HG02870 (cell line): Measurements from ENCODE around the gene WDPCP.
"Not testable (repeated sequence)": the region's sequence is repeated elsewhere in the genome, so short reads cannot be mapped to it uniquely, and the experiment has no call there.

Source experiments
- ATAC-seq: cut with Tn5 transposase; IDR thresholded peaks from one replicate; pipeline ENCODE4 v1.9.1; 2021; ENCODE audit warnings: mild to moderate bottlenecking, moderate library complexity; ENCODE audit not compliant: unreplicated experiment

Gene WDPCP

DNA sequence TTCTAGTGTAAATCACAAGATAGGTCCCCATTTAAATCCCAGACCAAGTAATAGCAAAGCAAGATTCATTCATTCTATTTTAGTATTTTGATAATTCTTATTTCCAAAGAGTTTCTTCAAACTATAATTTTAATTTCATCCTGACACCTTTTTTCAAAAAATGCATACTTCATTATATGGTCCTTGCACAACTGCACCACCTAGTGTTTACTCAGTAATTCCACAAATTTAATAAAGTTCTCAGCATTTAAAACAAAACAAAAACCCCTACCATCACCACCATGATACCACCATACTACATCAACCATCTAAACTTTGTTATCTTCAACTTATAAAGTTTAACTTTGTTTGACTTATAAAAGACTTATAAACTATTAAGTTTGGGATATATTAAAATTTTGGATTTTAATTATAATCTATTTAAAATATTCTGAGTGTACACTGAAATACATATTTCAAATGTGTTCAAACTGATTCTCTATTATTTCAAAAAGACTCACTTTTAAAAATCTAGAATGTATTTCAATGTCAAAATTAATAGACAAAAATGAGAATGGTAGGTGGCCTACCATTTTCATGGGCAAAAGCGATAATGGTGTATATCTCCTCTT lies 44.2 kb downstream of the WDPCP start:
- no peak for ATAC-seq

DNA sequence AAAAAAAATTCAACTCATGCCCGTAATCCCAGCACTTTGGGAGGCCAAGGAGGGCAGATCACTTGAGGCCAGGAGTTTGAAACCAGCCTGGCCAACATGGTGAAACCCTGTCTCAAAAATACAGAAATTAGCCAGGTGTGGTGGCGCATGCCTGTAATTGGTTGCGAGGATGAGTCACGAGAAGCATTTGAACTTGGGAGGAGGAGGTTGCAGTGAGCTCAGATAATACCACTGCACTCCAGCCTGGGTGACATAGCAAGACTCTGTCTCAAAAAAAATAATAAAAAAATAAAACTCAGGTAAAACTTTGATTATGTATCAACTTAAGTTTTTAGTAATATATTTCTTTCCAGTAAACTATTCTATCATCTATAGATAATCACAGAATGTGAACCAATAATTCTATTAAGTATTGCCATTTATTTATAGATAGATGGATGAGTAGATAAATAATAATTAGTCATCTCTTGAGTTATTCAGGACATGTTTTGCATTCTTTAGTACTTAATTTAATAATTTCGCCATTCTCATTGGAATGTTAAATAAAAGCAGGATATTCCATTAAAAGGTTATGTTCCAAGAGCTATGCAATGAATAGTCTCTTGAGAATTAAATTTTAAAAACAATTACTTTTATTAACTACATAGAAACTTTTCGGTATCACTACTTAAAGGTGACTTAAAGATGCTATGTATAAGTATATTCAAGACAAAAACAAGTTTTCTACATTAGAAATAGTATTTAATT lies 48.7 kb downstream of the WDPCP start:
- no peak for ATAC-seq

DNA sequence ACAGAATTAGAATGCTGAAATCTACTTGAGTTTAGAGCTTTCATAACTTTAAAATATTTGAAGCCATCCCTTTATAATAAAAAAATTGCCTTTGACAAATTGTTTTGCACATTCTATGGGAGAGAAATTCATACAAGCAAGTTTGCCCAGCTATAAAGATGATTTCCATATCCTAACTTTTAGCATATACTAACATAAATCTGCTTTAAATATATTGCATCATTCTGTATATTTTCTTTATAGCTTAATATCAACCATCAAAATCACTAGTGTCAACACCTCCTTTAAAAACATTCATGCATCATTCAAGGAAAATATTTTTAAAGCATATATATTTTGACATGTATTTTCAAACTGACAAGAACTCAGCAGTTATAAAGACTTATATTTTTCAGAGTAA lies 49.9 kb downstream of the WDPCP start:
- ATAC-seq: no peak

DNA sequence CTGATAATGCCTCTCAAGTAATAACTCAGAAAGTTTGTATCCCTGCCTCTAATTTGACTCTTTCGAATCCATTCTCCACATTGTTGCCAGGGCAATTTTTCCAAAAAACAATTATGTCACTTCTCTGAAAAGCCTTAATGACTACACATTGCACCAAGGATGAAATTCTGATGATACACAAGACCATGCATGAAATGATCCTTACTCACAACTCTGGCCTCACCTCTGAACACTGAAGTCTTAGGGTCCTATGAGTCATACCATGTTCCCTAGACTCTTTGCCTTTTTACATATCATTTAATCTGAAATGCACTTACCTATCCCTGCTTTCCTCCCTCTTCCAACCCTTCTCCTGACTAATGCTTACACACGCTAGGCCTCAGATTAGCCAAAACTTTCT lies 51.0 kb downstream of the WDPCP start:
- ATAC-seq: no peak

DNA sequence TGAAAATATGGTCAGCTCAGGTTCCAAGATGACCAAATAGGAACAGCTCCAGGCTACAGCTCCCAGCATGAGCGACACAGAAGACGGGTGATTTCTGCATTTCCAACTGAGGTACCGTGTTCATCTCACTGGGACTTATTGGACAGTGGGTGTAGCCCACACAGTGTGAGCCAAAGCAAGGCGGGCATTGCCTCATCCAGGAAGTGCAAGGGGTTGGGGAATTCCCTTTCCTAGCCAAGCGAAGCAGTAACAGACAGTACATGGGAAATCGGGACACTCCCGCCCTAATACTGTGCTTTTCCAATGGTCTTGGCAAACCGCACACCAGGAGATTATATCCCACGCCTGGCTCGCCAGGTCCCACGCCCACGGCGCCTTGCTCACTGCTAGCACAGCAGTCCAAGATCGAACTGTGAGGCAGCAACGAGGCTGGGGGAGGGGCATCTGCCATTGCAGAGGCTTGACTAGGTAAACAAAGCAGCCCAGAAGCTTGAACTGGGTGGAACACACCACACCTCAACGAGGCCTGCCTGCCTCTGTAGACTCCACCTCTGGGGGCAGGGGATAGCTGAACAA lies 57.5 kb downstream of the WDPCP start:
- no peak for ATAC-seq

DNA sequence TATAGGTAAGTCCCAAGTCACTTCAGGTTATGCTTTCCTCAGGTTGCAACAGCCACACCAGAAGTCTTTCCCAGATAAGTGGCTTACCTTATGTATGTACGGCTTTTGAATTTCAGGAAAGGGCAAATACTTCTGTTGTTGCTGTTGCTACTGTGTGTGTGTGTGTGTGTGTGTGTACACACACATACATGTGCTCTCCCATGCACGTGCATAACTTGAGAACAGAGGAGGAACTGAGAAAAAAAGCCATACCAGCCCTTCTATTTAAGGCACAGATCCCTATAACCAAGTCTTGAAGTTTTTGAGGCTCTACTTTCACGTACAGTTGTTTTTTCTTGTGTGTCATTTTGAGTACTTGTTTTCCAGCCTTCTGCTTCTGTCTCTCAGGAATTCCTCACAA lies 62.4 kb downstream of the WDPCP start:
- ATAC-seq: no peak

DNA sequence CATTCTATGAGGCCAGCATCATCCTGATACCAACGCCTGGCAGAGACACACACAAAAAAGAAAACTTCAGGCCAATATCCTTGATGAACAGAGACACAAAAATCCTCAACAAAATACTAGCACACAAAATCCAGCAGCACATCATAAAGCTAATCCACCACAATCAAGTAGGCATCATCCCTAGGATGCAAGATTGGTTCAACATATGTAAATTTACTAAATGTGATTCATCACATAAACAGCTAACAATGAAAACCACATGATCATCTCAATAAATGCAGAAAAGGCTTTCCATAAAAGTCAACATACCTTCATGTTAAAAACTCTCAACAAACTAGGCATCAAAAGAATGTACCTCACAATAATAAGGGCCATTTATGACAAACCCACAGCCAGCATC lies 65.3 kb downstream of the WDPCP start:
- no peak for ATAC-seq

DNA sequence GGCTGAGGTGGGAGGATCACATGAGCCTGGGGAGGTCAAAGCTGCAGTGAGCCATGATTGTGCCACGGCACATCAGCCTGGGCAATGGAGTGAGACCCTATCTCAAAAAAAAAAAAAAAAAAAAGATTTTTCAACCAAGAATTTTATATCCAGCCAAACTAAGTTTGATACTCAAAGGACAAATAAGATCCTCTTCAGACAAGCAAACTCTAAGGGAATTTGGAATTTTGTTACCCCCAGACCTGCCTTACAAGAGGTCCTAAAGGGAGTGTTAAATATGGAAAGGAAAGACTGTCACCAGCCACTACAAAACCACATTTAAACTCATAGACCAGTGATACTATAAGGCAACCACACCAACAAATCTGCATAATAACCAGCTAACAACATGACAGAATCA lies 67.5 kb downstream of the WDPCP start:
- no peak for ATAC-seq

DNA sequence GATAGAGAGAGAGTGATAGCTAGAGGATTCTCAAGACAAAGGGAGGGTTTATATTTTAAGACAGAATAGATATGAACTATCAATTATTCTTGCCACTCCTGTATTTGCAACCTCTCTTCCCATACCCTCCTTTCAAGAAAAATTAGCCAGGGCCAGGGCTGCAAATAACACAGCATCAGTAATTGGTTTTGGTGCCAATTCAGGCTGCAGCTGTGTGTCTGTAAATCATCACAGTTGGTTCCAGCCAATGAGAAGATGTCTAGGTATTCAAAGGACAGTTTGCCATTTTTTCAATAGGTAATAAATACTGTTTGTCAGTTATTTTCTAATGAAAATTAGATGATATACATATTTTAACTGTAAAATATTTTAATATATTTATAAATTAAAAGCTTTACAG lies 73.5 kb downstream of the WDPCP start:
- ATAC-seq: no peak

DNA sequence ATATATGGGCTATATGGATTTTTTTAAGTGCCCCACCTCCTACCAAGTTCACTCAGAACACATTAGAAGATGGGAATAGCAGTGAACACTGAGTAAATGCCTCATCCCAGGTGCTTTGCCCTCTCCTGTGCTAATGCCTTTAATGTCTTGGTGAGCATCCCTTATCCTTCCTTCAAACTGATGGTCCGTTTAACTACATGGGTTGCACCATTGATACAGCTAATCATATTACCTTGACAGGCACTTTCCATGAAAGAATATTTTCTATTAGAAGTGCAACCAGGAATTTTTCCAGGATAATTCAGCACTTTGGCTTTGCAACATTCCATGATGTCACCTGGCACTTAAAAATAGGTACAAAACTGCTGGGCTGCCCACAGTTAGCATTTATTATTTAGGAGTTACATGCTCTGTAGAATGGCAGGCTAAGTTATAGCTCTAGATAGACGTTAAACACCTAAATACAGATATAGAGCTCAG lies 74.0 kb downstream of the WDPCP start:
- ATAC-seq: no peak

DNA sequence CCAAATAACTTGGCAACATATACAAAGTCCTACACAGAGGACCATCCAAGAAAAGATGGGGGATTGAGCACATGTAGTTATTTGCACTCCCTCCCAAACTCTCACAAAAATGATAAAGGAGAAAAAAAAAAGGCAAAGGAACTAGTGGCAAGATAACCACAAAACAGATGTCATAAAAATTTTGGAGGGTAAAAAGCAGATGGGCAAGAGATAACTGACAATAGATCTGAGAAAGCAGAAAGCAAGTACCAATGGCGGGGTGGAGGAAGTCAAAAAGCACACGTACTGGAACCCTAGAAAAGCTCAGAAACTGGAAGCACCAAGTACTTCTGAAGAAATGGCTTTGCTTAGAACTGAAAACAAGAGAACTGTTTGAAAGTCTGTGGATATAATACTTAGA lies 82.0 kb downstream of the WDPCP start:
- ATAC-seq: no peak

DNA sequence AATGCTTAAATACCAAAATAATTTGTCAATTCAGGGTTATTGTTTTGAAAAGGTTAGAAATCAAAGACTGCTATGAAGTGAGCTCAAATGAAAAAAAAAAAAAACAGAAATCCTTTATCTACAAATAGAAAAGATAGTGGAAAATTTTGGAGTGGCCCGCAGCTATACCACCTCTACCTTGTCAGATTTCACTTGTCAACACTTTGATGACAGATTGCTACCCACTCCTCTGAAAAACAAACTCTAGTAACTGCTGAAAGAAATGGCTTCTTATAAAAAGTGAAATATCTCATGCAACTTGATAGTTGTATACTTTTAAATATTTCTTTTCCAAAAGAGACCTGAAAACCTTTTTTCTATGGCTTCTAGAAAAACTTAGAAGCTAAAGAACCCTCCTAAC lies 84.5 kb downstream of the WDPCP start:
- no peak for ATAC-seq

DNA sequence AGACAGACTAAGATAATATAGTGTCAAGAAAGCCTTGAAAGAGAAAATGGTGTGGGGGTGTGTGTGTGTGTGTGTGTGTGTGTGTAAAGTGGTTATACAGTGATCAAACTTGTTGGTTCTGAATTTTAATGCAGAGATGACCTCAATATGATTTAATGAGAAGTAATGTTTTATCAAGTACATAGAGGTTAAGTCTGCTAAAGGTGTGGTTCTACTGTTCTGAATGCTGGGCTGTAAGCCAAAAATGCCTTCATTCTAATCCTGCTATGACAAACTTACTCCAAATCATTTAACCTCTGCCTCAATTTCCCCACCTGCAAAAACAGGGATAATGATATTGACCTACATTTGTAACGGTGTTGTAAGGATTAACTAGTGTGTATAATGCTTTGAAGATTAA lies 87.9 kb downstream of the WDPCP start:
- no peak for ATAC-seq

DNA sequence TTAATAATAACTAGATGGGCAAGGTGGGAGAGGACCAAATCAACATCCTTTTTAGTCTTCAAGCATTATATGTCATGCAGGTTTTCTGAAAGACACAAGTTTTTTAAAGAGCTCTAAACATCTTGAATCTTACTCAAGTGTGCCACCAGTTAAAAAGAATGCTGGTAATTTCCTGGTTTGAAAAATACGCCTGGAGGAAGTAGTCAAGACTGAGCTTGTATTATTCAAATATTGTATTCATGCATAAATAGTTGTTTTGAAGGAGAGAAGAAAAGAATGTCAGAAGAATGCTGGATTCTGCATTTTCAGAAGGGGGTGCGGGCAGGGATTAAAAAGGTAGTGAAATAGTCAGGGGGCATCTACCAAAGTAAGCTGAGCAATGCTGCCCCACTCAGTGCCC lies 90.7 kb downstream of the WDPCP start:
- ATAC-seq: no peak

DNA sequence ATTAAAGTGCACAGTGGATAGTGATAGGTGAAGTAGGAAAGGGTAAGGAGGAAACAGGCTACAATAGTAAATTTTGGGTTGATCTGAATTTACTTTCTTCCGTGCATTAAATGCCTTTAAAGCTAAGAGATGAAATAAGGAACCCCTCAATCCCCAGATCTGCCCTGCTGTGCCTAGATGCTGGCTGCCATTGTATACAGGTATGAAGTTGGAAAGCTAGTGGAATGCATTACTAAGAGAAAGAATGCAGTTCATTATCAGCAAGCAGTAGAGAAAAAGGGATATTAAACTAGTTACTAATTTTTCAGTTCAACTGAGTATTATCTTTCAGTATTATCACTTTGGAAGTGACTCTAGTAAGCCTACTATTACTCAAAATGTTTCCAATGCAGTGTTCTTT lies 93.3 kb downstream of the WDPCP start:
- no peak for ATAC-seq

DNA sequence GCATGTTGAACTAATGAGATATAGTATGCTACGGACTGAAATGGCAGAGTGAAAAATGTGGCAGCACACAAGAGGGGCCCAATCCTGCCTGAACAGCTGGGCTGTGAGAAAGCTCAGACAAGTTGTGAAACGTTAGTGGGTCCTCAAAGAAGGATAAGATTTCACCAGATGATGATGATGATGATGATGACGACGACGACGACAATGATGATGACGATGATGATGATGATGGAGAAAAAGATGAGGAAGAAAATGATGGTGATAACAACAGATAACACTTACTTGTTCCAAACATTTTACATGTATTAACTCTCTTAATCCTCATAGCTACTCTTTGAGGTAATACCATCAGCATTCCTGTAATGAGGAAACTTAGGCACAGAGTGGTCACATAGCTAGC lies 94.2 kb downstream of the WDPCP start:
- ATAC-seq: no peak

DNA sequence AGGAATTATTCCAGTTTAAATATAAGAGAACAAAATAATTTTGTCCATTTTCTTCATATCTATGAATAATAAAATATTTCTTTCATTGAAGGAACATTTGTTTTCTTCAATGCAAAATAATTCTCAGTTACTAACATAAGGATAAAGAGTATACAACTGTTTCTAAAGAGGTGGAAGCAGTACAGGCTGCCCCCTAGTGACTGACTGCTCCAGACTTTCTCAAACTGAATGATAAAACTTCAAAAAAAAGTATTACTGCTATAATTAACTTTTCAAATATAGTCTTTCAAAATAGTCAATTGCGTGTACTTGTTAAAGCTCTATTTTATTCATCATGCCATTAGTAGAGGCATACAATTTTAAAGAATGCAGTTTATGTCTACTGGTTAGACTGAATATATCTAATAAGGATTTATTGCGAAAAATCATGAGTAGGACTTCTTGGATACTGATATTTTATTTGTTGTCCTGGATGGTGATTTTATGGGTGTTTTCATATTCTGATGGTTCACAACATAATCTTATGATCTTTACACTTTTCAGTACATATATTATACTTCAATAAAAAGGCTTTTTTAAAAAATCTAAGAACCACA lies 100.1 kb downstream of the WDPCP start:
- no peak for ATAC-seq

DNA sequence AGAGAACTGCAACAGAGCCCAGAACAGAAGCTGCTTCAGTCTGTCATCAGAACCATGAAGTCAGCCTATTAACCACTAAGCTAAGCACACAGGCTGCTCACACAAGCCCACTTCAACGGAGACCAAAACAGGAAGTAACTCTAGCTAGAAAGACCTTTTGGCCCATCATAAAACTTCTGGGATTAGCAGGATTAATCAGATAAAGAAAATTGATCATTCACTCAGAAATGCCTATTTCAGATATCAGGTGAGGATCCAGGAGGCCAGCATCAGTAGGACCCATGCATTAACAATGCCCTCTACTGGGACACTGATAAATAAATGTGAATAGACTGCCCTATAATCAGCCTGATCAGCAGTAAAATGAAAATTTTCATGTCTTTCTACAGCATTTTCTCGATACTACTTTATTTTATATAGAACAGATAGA lies 101.4 kb downstream of the WDPCP start:
- ATAC-seq: peak; percentile 45

DNA sequence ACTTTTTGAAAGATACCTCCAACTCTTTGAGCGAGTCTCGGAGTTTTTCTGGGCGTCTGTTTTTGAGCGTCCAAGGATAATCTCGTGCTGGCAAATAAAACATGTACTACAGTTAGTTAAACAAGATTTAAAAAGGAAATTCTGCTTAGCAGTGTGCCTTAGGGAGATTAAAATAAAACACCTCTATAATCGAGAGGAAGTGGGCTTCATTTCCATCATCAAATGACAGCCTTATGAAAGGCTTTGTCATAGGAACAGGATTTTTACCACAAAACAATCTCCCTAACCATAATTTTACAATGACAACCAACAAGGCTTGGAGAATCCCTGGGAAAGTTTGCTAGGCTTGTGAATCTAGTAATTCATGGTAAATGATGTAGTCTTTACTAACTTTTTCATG lies 103.4 kb downstream of the WDPCP start:
- no peak for ATAC-seq

DNA sequence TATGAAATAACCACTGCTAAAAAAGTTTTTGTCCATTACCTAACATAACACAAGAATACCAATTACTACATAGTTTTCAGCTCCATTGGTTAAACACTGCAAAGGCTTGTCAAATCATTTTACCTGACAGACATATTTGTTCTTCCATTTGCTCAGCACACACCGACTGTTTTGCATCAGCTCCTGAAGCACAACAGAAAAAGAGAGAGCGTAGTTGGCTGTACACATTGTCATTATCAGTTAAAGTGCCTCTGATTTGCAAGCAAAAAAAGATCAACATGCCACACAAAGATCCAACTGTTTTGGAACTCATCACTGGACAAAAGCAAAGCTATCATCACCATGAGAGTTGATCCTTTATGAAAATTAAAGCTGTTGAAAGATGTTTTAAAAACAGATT lies 103.8 kb downstream of the WDPCP start:
- ATAC-seq: no peak

DNA sequence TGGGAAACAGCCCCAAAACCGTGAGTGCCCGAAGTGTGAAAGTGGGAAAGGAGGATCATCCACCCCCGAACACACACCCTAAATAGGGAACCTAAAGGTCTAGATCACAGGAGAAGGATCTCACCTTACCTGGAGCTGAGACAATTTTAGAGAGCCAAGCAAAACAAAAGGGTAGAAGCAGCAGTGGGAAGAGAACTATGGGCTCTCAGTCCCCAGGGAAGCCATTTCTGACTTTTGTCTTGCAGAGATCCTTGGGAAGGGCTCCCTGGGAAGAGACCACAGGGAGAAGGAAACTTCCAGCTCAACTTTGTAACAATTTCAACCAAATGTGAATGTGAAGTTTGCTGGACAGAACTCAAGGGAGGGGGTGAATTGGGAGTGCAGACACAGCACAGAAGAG lies 110.6 kb downstream of the WDPCP start:
- ATAC-seq: no peak

DNA sequence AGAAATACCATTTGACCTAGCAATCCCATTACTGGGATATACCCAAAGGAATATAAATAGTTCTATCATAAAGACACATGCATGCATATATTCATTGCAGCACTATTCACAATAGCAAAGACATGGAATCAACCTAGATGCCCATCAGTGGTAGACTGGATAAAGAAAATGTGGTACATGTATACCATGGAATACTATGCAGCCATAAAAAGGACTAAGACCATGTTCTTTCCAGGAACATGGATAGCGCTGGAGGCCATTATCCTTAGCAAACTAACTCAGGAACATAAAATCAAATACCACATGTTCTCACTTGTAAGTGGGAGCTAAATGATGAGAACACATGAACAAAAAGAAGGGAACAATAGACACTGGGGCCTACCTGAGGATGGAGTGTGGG lies 119.0 kb downstream of the WDPCP start:
- not testable (repeated sequence) for ATAC-seq
